GM12891 (cell line): ENCODE data around the gene AMMECR1.

ENCODE experiments used
- POLR2A ChIP-seq: IDR thresholded peaks from 2 replicates; pipeline ENCODE4 v1.6.1; 2011; ENCODE audit warnings: low read depth, low read length, control low read depth
- POLR2AphosphoS5 ChIP-seq: IDR thresholded peaks from 2 replicates; pipeline ENCODE4 v1.6.1; 2011; ENCODE audit warnings: low read depth, low read length, control low read depth
- SPI1 ChIP-seq: IDR thresholded peaks from 2 replicates; pipeline ENCODE4 v1.6.1; 2011; ENCODE audit warnings: low read depth, low read length, control low read depth
- TAF1 ChIP-seq: IDR thresholded peaks from 2 replicates; pipeline ENCODE4 v1.6.1; 2011; ENCODE audit warnings: low read depth, low read length, control low read depth

GRCh38 chrX:110157444-110157843 is 160.4 kb downstream of the AMMECR1 start:
- TF ChIP-seq POLR2AphosphoS5 (no peak), POLR2A (no peak), TAF1 (no peak), SPI1 (no peak)
